Spleen (tissue), 11 donors: ENCODE results near the gene TRAFD1. TPM values are rescaled to one million over a fixed set of nuclear protein-coding genes. Genes with fewer than 3 reads are reported as not detected.
A peak's percentile ranks its signal among the peaks of the same experiment; 100 is the strongest.

Experiments used
- DNase-seq: peaks from one replicate; pipeline ENCODE4 v3.0.0-alpha.2; 2020
- H3K27ac ChIP-seq, 8 donors: fragments of 200-600 bp; sonication (generic) in 7 of 8; 1 replicate in 4 of 8; 2 replicates in 4 of 8; pipeline versions ENCODE4 v1.5.0 to v1.8.0; 2016 to 2021; ENCODE audit warnings: inconsistent platforms in 4 of 8, mild to moderate bottlenecking in 4 of 8, moderate library complexity in 1 of 8
- H3K27me3 ChIP-seq, 7 donors: fragments of 200-600 bp; sonication (generic) in 6 of 7; replicated peaks in 1 of 7; 1 replicate in 4 of 7; 2 replicates in 3 of 7; pipeline versions ENCODE4 v1.5.0 to v1.8.0; 2016 to 2021; ENCODE audit warnings: inconsistent platforms in 3 of 7, mild to moderate bottlenecking in 1 of 7
- H3K36me3 ChIP-seq, 6 donors: fragments of 200-600 bp; sonication (generic) in 5 of 6; 1 replicate in 4 of 6; 2 replicates in 2 of 6; pipeline versions ENCODE4 v1.5.0 to v1.8.0; 2016 to 2021; ENCODE audit warnings: inconsistent platforms in 2 of 6
- H3K4me1 ChIP-seq, 6 donors: fragments of 200-600 bp; sonication (generic) in 5 of 6; 1 replicate in 3 of 6; 2 replicates in 3 of 6; pipeline versions ENCODE4 v1.5.0 to v1.8.0; 2016 to 2021; ENCODE audit warnings: inconsistent platforms in 3 of 6
- H3K4me3 ChIP-seq, 8 donors: fragments of 200-600 bp; sonication (generic) in 7 of 8; 1 replicate in 4 of 8; 2 replicates in 4 of 8; pipeline versions ENCODE4 v1.5.0 to v1.8.0; 2016 to 2021; ENCODE audit warnings: inconsistent platforms in 4 of 8, mild to moderate bottlenecking in 4 of 8, moderate library complexity in 2 of 8
- H3K9me3 ChIP-seq, 8 donors: fragments of 200-600 bp; sonication (generic) in 7 of 8; 1 replicate in 4 of 8; 2 replicates in 4 of 8; pipeline versions ENCODE4 v1.5.0 to v1.8.0; 2016 to 2021; ENCODE audit warnings: inconsistent platforms in 4 of 8
- POLR2A ChIP-seq, 3 donors: fragments of 450-650 bp; IDR thresholded peaks; one replicate each; pipeline ENCODE4 v1.5.1; 2017; ENCODE audit warnings: antibody characterized with exemption in 3 of 3, mild to moderate bottlenecking in 1 of 3
- POLR2AphosphoS5 ChIP-seq, 3 donors: sonication (generic); formaldehyde crosslinking; IDR thresholded peaks; one replicate each; pipeline ENCODE4 v1.5.1; 2017; ENCODE audit warnings: antibody characterized with exemption in 3 of 3
- WGBS, 5 donors: extraction: QIAGEN DNeasy Blood & Tissue Kit in 3 of 5; methylation state at CpG; one replicate each; pipeline versions ENCODE4 v1.1.5 to v1.1.7; 2013 to 2018; 5-methylcytosine and 5-hydroxymethylcytosine counted together
- intact Hi-C: fragments of 100-400 bp; cut with DNase I; formaldehyde crosslinking; loops from one replicate; pipeline ENCODE4 v1.15.0; 2023; ENCODE audit warnings: low total_unique reads
- polyA plus RNA-seq, 3 donors: library from polyadenylated mRNA; stranded (reverse); fragments of 200-250 nt; gene quantifications; one replicate each; pipeline ENCODE4 v1.2.1, GENCODE V29; 2013
- total RNA-seq, 7 donors: library from RNA; depleted of rRNA in 3 of 7; stranded (reverse); fragments of >200 nt in 3 of 7; fragmentation: NEBNext Ultra II Directional in 4 of 7; extraction: Animal tissue kit (Norgen Biotek cat#: 25700) in 4 of 7; gene quantifications; one replicate each; pipeline versions ENCODE4 v1.1.0 to v1.2.1, GENCODE V29; 2016 to 2021
- TF ChIP-seq, protein P1 (sequence below), 11 experiments: fragments of 200-600 bp in 7 of 11; fragments of 450-650 bp in 4 of 11; sonication (generic) in 4 of 11; IDR thresholded peaks in 8 of 11; conservative IDR thresholded peaks in 3 of 11; 1 replicate in 7 of 11; 2 replicates in 4 of 11; pipeline versions ENCODE4 v1.4.0 to v1.8.0; 2016 to 2021; ENCODE audit warnings: antibody characterized with exemption in 11 of 11, inconsistent platforms in 4 of 11, mild to moderate bottlenecking in 1 of 11
- donor health status: healthy with polysubstance abuse.
- donor health status: DM: no; HTN: no; CAD: no; lungs with moderate emphysema.
- donor health status: DM: no; HTN: no; CAD: no.
- donor health status: Bipolar disorder and iron deficiency.
- donor health status: healthy.
- donor health status: DM: no; HTN: no; CAD: no.
- donor health status: DM: yes; HTN: yes; CAD: no.

TRAFD1 gene
- total and polyA plus RNA-seq, 10 donors: 18.6 to 63.4 (median 51.0) TPM

DNA sequence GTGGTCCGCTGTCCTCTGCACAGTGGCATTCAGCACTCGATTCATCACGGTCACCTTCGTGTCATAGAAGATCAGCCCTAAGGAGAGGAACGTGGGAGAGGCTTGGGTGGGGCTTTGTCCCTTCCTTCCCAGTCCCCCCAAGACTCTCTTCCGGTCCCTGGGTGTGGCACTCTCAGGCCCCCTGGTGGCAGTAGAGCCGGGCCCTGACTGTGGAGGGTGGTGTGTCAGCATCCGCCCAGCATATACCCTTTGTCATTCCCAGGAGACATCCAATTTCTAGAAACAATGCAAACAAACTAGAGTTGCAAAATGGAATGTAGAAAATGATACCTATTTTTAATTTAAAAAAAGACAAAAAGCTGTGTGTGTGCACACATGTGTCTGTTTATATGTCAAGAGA, 45.0 kb downstream of the TRAFD1 start:
- Histone ChIP-seq H3K27ac (no peak overlapping the region), H3K4me3 (no peak overlapping the region), H3K4me1 (peaks cover 0 to 11% (median 0%) of the 10 kb centered on the region in 6 donors), H3K9me3 (no peaks in the 10 kb centered on the region), H3K36me3 (peaks cover 0 to 100% (median 54%) of the 10 kb centered on the region in 6 donors), H3K27me3 (no peaks in the 10 kb centered on the region)
- WGBS, 5 donors: 53 to 70% (median 61%) methylated on average over 8 of the region's 8 CpGs
- intact Hi-C loops: no loop called here
- TF ChIP-seq, protein P1, sequence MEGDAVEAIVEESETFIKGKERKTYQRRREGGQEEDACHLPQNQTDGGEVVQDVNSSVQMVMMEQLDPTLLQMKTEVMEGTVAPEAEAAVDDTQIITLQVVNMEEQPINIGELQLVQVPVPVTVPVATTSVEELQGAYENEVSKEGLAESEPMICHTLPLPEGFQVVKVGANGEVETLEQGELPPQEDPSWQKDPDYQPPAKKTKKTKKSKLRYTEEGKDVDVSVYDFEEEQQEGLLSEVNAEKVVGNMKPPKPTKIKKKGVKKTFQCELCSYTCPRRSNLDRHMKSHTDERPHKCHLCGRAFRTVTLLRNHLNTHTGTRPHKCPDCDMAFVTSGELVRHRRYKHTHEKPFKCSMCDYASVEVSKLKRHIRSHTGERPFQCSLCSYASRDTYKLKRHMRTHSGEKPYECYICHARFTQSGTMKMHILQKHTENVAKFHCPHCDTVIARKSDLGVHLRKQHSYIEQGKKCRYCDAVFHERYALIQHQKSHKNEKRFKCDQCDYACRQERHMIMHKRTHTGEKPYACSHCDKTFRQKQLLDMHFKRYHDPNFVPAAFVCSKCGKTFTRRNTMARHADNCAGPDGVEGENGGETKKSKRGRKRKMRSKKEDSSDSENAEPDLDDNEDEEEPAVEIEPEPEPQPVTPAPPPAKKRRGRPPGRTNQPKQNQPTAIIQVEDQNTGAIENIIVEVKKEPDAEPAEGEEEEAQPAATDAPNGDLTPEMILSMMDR (IDR thresholded peaks at IDR 0.05 in 8 of 11, conservative IDR thresholded peaks at IDR 0.05 in 3 of 11): peak in 8 of 11 experiments; percentile 6 to 51 (median 46)
- TF ChIP-seq POLR2AphosphoS5 (IDR thresholded peaks at IDR 0.05): no peak
- peak; percentile 75 for DNase-seq

DNA sequence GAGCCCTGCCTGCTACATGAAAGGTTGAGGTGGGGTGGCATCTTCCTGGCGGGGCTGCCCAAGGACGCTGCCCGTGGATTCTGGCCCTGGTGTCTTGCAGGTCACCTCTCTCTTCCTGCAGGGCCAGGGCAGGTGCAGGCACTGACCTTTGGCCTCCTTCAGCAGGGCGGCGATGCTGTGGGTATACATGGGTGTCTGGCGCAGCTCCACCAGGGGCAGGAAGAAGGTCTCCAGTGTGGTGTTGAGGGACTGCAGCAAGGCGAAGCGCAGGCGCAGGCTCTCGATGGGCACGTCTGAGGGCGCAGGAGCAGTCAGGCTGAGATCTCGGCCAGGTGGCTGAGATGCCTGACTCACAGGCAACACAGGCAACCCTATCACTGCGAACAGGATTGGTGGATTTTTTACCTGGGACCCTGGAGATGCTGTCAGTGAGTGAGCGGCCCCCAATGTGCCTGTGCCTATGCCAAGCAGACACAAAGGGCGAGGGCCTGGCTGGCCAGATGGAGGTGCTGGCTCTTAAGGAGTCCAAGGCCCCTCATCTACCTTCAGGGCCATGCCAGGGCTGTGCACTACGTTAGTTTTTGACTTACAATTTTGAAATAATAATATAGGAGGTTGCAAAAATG, 45.7 kb downstream of the TRAFD1 start:
- H3K27me3 ChIP-seq: no peaks in the 10 kb centered on the region
- intact Hi-C loops: no loop called here
- TF ChIP-seq, protein P1 (IDR thresholded peaks at IDR 0.05 in 8 of 11, conservative IDR thresholded peaks at IDR 0.05 in 3 of 11): no peak
- TF ChIP-seq POLR2A (IDR thresholded peaks at IDR 0.05): no peak
- TF ChIP-seq POLR2AphosphoS5 (IDR thresholded peaks at IDR 0.05): peak in 2 of 3 donors; percentile 5 to 31
- peaks cover 0 to 11% (median 0%) of the 10 kb centered on the region in 6 donors for H3K4me1 ChIP-seq
- peak; percentile 63 for DNase-seq
- 89 to 92% (median 91%) methylated on average over 16 to 17 of the region's 17 CpGs for WGBS, 5 donors
- H3K36me3 ChIP-seq: peaks cover 0 to 100% (median 61%) of the 10 kb centered on the region in 6 donors
- no peak overlapping the region for H3K4me3 ChIP-seq
- no peak overlapping the region for H3K27ac ChIP-seq
- H3K9me3 ChIP-seq: no peaks in the 10 kb centered on the region

DNA sequence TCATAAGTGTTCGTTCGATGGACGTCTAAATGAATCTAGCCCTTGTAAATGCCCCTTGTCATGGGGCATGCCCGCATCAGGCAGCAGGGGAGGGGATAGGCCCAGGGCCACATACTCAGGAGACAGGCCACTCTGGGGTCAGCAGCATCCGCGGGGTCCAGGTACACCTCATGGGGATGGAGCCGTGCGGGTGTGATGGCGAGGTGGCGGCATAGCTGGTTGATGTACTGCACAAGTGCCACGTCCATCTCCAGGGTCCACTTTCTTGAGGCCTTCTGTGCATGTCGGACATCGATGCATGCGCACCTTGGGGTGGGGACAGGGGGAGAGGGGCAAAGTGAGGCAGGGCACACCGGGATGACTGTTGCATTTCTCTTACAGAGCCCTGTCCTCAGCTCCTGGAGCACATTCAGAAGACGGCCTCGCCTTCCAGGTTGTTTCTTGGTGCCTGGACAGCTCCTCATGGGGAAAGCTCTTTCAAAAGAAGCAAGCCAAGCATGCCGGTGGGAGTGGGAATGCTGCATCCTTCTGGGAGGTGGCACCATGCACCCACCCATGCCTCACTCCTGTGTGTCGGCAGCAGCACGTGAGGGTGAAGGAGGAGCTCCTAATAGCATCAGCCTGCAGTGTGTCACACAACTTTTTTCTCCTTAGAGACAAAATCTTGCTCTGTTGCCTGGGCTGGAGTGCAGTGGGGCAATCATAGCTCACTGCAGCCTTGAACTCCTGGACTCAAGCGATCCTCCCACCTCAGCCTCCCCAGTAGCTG, 47.4 kb downstream of the TRAFD1 start:
- TF ChIP-seq, protein P1 (IDR thresholded peaks at IDR 0.05 in 8 of 11, conservative IDR thresholded peaks at IDR 0.05 in 3 of 11): no peak
- no peak for TF ChIP-seq POLR2AphosphoS5 (IDR thresholded peaks at IDR 0.05)
- WGBS, 5 donors: 95 to 99% (median 97%) methylated on average over 21 of the region's 21 CpGs
- peaks cover 0 to 11% (median 0%) of the 10 kb centered on the region in 6 donors for H3K4me1 ChIP-seq
- intact Hi-C loops: no loop called here
- no peak overlapping the region for H3K27ac ChIP-seq
- H3K36me3 ChIP-seq: peaks cover 0 to 100% (median 73%) of the 10 kb centered on the region in 6 donors
- no peaks in the 10 kb centered on the region for H3K9me3 ChIP-seq
- DNase-seq: peak; percentile 58
- no peaks in the 10 kb centered on the region for H3K27me3 ChIP-seq
- no peak overlapping the region for H3K4me3 ChIP-seq
